Fibroblast of lung (primary cell): ENCODE measurements around the gene SMNDC1.

ENCODE experiments used
- EZH2 ChIP-seq: IDR thresholded peaks from 2 replicates; pipeline ENCODE4 v1.5.1; 2012; ENCODE audit warnings: low read length, control low read depth, mild to moderate bottlenecking; ENCODE audit errors: missing control alignments
- TF ChIP-seq, protein P1 (sequence below), 2 donors: IDR thresholded peaks in 1 of 2; conservative IDR thresholded peaks in 1 of 2; 1 replicate in 1 of 2; 2 replicates in 1 of 2; pipeline ENCODE4 v1.5.1; 2011 to 2012; ENCODE audit warnings: low read length in 2 of 2, control low read depth in 1 of 2, inconsistent platforms in 1 of 2, low read depth in 1 of 2, mild to moderate bottlenecking in 1 of 2

DNA sequence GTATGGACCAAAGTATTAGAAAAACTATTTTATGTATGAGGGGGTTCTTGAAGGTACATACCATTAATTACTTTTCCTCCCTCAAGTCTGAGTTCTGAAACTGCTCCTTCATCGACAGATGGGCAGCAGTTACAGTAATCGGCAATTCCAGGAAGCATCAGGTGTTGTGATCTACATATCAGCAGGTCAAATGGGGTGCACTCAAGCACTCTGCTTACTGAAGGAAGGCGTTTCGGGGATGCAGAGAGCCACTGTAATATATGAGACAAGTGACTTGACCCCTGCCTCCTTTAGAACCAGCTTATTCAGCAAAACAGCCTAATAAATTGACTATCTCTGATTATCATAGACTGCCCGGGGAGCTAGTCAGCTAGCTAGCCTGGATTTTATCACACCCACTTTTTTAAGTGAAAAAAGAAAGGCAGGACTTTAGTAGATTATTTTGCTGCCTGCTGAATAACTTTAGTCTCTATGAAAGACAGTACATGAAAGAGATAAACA is 4.2 kb downstream of the SMNDC1 start:
- TF ChIP-seq, protein P1, sequence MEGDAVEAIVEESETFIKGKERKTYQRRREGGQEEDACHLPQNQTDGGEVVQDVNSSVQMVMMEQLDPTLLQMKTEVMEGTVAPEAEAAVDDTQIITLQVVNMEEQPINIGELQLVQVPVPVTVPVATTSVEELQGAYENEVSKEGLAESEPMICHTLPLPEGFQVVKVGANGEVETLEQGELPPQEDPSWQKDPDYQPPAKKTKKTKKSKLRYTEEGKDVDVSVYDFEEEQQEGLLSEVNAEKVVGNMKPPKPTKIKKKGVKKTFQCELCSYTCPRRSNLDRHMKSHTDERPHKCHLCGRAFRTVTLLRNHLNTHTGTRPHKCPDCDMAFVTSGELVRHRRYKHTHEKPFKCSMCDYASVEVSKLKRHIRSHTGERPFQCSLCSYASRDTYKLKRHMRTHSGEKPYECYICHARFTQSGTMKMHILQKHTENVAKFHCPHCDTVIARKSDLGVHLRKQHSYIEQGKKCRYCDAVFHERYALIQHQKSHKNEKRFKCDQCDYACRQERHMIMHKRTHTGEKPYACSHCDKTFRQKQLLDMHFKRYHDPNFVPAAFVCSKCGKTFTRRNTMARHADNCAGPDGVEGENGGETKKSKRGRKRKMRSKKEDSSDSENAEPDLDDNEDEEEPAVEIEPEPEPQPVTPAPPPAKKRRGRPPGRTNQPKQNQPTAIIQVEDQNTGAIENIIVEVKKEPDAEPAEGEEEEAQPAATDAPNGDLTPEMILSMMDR (conservative IDR thresholded peaks at IDR 0.05 in 1 of 2, IDR thresholded peaks at IDR 0.05 in 1 of 2; ENCODE audit: low read depth in 1 of 2, low read length in 2 of 2): no peak
- no peak for TF ChIP-seq EZH2
